Measurements from ENCODE around the gene FAM187B.

Gene FAM187B

GRCh38 chr19:35253316-35254286 is 25.1 kb upstream of the FAM187B start:
- TF ChIP-seq TAF1 (IDR thresholded peaks at IDR 0.05; ENCODE audit: borderline replicate concordance, insufficient read depth, low read length) (no peak), FOXP2 (optimal IDR thresholded peaks at IDR 0.05; ENCODE audit: borderline replicate concordance, extremely low read depth, extremely low read length, insufficient read depth) (no peak), REST (IDR thresholded peaks at IDR 0.05; ENCODE audit: insufficient read depth in 1 of 2, low read depth in 2 of 2, low read length in 2 of 2) (no peak), SIN3A (IDR thresholded peaks at IDR 0.05; ENCODE audit: borderline replicate concordance, insufficient read depth, low read length) (no peak)

- TF ChIP-seq POLR2AphosphoS5 (IDR thresholded peaks at IDR 0.05; ENCODE audit: low read depth, low read length) (no peak), TAF1 (IDR thresholded peaks at IDR 0.05; ENCODE audit: borderline replicate concordance, insufficient read depth, low read length) (no peak), REST (IDR thresholded peaks at IDR 0.05; ENCODE audit: insufficient read depth in 1 of 2, low read depth in 2 of 2, low read length in 2 of 2) (no peak), FOXP2 (optimal IDR thresholded peaks at IDR 0.05; ENCODE audit: borderline replicate concordance, extremely low read depth, extremely low read length, insufficient read depth) (no peak), SIN3A (IDR thresholded peaks at IDR 0.05; ENCODE audit: borderline replicate concordance, insufficient read depth, low read length) (no peak)
These were observed 22.9 kb upstream of the FAM187B start for GRCh38 chr19:35251456-35251855.

GRCh38 chr19:35249848-35250711 is 21.5 kb upstream of the FAM187B start:
- TF ChIP-seq POLR2AphosphoS5 (IDR thresholded peaks at IDR 0.05; ENCODE audit: low read depth, low read length) (no peak), REST (IDR thresholded peaks at IDR 0.05; ENCODE audit: insufficient read depth in 1 of 2, low read depth in 2 of 2, low read length in 2 of 2) (no peak), TAF1 (IDR thresholded peaks at IDR 0.05; ENCODE audit: borderline replicate concordance, insufficient read depth, low read length) (no peak), SIN3A (IDR thresholded peaks at IDR 0.05; ENCODE audit: borderline replicate concordance, insufficient read depth, low read length) (no peak), FOXP2 (optimal IDR thresholded peaks at IDR 0.05; ENCODE audit: borderline replicate concordance, extremely low read depth, extremely low read length, insufficient read depth) (no peak)

- TF ChIP-seq FOXP2 (optimal IDR thresholded peaks at IDR 0.05; ENCODE audit: borderline replicate concordance, extremely low read depth, extremely low read length, insufficient read depth) (no peak), POLR2AphosphoS5 (IDR thresholded peaks at IDR 0.05; ENCODE audit: low read depth, low read length) (no peak), TAF1 (IDR thresholded peaks at IDR 0.05; ENCODE audit: borderline replicate concordance, insufficient read depth, low read length) (no peak), REST (IDR thresholded peaks at IDR 0.05; ENCODE audit: insufficient read depth in 1 of 2, low read depth in 2 of 2, low read length in 2 of 2) (no peak), SIN3A (IDR thresholded peaks at IDR 0.05; ENCODE audit: borderline replicate concordance, insufficient read depth, low read length) (no peak)
These were observed 20.8 kb upstream of the FAM187B start for GRCh38 chr19:35249146-35249847.
